ENCODE results near the gene METRNL.

METRNL gene

DNA sequence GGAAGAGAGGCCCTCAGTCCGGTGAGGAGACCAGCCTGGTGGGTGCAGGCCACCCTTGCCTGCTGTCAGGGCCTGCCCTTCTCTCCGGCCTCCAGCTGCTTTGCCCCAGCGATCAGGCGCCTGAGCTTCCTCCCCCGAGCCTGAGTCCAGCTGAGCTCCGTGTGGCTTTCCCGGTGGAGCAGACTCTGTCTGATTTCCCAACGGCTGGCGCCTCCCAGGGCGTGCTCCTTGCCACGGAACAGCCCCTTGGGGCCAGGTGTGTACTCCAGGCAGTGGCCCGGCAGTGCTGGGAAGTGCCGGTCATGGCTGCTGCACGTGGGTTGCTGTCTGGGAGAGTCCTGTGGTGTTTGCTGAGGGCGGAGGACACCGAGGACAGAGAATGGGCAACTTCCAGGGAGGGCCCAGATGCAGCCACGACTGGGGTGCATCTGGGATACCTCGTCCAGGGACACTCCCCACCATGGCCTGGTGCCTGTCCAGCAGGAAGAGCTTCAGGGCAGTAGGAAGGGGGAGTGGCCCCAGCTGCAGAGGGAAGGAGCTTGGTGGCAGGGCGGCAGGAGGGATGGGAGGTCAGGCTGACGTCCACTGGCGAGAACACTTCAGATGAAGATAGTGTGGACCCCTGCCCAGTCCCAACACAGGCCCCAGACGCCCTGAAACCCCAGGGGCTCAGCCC is 22.5 kb downstream of the METRNL start:
- peak overlapping the region; percentile 71 for H3K4me2 ChIP-seq (ENCODE audit: low read length)
- H3K9me3 ChIP-seq (ENCODE audit: control insufficient read depth, insufficient read depth, low read length), result no peaks in the 10 kb centered on the region
- TF ChIP-seq CTCF (IDR thresholded peaks at IDR 0.05; ENCODE audit: low read depth, low read length, poor library complexity, severe bottlenecking), result no peak
- TF ChIP-seq EZH2phosphoT487 (IDR thresholded peaks at IDR 0.05; ENCODE audit: borderline replicate concordance, low read length), result no peak
- no peaks in the 10 kb centered on the region; the same call in 1 of the 2 replicates for H4K20me1 ChIP-seq (ENCODE audit: control insufficient read depth, insufficient read depth, low read depth, low read length)
- no peaks in the 10 kb centered on the region for H3K9me2 ChIP-seq (replicated peaks; ENCODE audit: control insufficient read depth, low read length)
- H3F3A ChIP-seq (ENCODE audit: control insufficient read depth, insufficient read depth), result peaks cover 17% of the 10 kb centered on the region
- peak overlapping the region; percentile 58 for H3K4me3 ChIP-seq (ENCODE audit: low read length)
- no peaks in the 10 kb centered on the region for H3K36me3 ChIP-seq (ENCODE audit: control insufficient read depth, low read length)
- peaks cover 48% of the 10 kb centered on the region for H3K4me1 ChIP-seq (ENCODE audit: control insufficient read depth, low read length)
- peak overlapping the region; percentile 50 for H3K27ac ChIP-seq (ENCODE audit: low read depth, low read length)
- H3K79me2 ChIP-seq (ENCODE audit: control insufficient read depth, low read length), result no peaks in the 10 kb centered on the region
- H3K27me3 ChIP-seq (ENCODE audit: control insufficient read depth, low read length), result 0 out of 2 replicates have a peak, but pooled peaks cover under 1% of the 10 kb centered on the region

DNA sequence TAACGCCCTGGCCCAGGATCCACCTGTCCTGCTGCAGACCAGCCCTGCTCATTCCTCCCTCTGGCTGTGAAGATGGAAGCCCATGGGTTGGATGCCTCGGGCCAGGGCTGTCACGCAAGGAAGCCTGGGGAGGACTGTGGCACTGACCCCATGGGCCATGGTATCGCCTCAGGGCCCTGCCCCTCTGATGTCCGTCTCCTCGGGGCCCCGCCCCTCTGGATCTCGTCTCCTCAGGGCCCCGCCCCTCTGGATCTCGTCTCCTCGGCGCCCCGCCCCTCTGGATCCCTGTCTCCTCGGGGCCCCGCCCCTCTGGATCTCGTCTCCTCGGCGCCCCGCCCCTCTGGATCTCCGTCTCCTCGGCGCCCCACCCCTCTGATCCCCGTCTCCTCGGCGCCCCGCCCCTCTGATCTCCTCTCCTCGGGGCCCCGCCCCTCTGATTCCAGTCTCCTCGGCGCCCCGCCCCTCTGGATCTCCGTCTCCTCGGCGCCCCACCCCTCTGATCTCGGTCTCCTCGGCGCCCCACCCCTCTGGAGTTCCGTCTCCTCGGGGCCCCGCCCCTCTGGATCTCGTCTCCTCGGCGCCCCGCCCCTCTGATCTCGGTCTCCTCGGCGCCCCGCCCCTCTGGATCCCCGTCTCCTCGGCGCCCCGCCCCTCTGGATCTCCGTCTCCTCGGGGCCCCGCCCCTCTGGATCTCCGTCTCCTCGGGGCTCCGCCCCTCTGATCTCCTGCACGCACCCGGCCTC is 24.0 kb downstream of the METRNL start:
- Histone ChIP-seq H3K36me3 (ENCODE audit: control insufficient read depth, low read length) (no peaks in the 10 kb centered on the region), H3K27me3 (ENCODE audit: control insufficient read depth, low read length) (0 out of 2 replicates have a peak, but pooled peaks cover 5% of the 10 kb centered on the region), H4K20me1 (ENCODE audit: control insufficient read depth, insufficient read depth, low read depth, low read length) (no peaks in the 10 kb centered on the region; the same call in 1 of the 2 replicates), H3K79me2 (ENCODE audit: control insufficient read depth, low read length) (no peaks in the 10 kb centered on the region), H3K9me2 (replicated peaks; ENCODE audit: control insufficient read depth, low read length) (no peaks in the 10 kb centered on the region), H3K4me1 (ENCODE audit: control insufficient read depth, low read length) (peaks cover 63% of the 10 kb centered on the region), H3K4me3 (ENCODE audit: low read length) (peak overlapping the region; percentile 0; the same call in 1 of the 2 replicates), H3K4me2 (ENCODE audit: low read length) (peak overlapping the region; percentile 15), H3K9me3 (ENCODE audit: control insufficient read depth, insufficient read depth, low read length) (no peaks in the 10 kb centered on the region), H3K27ac (ENCODE audit: low read depth, low read length) (no peak overlapping the region), H3F3A (ENCODE audit: control insufficient read depth, insufficient read depth) (peaks cover 13% of the 10 kb centered on the region)
- TF ChIP-seq EZH2phosphoT487 (IDR thresholded peaks at IDR 0.05; ENCODE audit: borderline replicate concordance, low read length) (no peak), CTCF (IDR thresholded peaks at IDR 0.05; ENCODE audit: low read depth, low read length, poor library complexity, severe bottlenecking) (no peak)

GRCh38 chr17:83103943-83104311 is 24.5 kb downstream of the METRNL start:
- Histone ChIP-seq H3K79me2 (ENCODE audit: control insufficient read depth, low read length) (no peaks in the 10 kb centered on the region), H3K4me3 (ENCODE audit: low read length) (peak overlapping the region; percentile 0; the same call in 1 of the 2 replicates), H3K9me3 (ENCODE audit: control insufficient read depth, insufficient read depth, low read length) (no peaks in the 10 kb centered on the region), H3K27me3 (ENCODE audit: control insufficient read depth, low read length) (0 out of 2 replicates have a peak, but pooled peaks cover 5% of the 10 kb centered on the region), H3F3A (ENCODE audit: control insufficient read depth, insufficient read depth) (peaks cover 12% of the 10 kb centered on the region), H3K4me2 (ENCODE audit: low read length) (peak overlapping the region; percentile 15), H4K20me1 (ENCODE audit: control insufficient read depth, insufficient read depth, low read depth, low read length) (no peaks in the 10 kb centered on the region), H3K36me3 (ENCODE audit: control insufficient read depth, low read length) (no peaks in the 10 kb centered on the region), H3K27ac (ENCODE audit: low read depth, low read length) (no peak overlapping the region), H3K4me1 (ENCODE audit: control insufficient read depth, low read length) (peaks cover 63% of the 10 kb centered on the region), H3K9me2 (replicated peaks; ENCODE audit: control insufficient read depth, low read length) (no peaks in the 10 kb centered on the region)
- TF ChIP-seq EZH2phosphoT487 (IDR thresholded peaks at IDR 0.05; ENCODE audit: borderline replicate concordance, low read length), result no peak
- no peak for TF ChIP-seq CTCF (IDR thresholded peaks at IDR 0.05; ENCODE audit: low read depth, low read length, poor library complexity, severe bottlenecking)
